H9 (cell line): ENCODE results near the gene SYT2. TPM values are rescaled to one million over a fixed set of nuclear protein-coding genes. Genes with fewer than 3 reads are reported as not detected.

Source experiments
- DNase-seq: peaks from one replicate; pipeline ENCODE4 v3.0.0-alpha.2; 2017
- H2AFZ ChIP-seq: one replicate; pipeline ENCODE4 v1.6.1; 2013; ENCODE audit warnings: mild to moderate bottlenecking, low read length, control low read depth, moderate library complexity
- H2AK5ac ChIP-seq: 2 replicates; pipeline ENCODE4 v1.6.1; 2013; ENCODE audit warnings: low read length, control low read depth, mixed read lengths; ENCODE audit not compliant: insufficient read length
- H2BK120ac ChIP-seq: one replicate; pipeline ENCODE4 v1.6.1; 2013; ENCODE audit warnings: low read depth, mild to moderate bottlenecking, low read length, control low read depth, inconsistent platforms; ENCODE audit not compliant: poor library complexity, severe bottlenecking
- H2BK12ac ChIP-seq: 2 replicates; pipeline ENCODE4 v1.6.1; 2013; ENCODE audit warnings: low read length, control low read depth, mixed read lengths, low read depth; ENCODE audit not compliant: insufficient read length
- H2BK15ac ChIP-seq: 2 replicates; pipeline ENCODE4 v1.6.1; 2013; ENCODE audit warnings: low read depth, low read length, control low read depth
- H2BK20ac ChIP-seq: one replicate; pipeline ENCODE4 v1.6.1; 2013; ENCODE audit warnings: low read depth, mild to moderate bottlenecking, low read length, control low read depth, inconsistent platforms; ENCODE audit not compliant: poor library complexity, severe bottlenecking
- H2BK5ac ChIP-seq: 2 replicates; pipeline ENCODE4 v1.6.1; 2013; ENCODE audit warnings: low read length, control low read depth, mixed read lengths; ENCODE audit not compliant: insufficient read length
- H3K14ac ChIP-seq: 2 replicates; pipeline ENCODE4 v1.6.1; 2013; ENCODE audit warnings: low read length, control low read depth; ENCODE audit not compliant: insufficient read depth
- H3K18ac ChIP-seq: 2 replicates; pipeline ENCODE4 v1.6.1; 2013; ENCODE audit warnings: low read depth, mild to moderate bottlenecking, mixed read lengths, low read length, control low read depth; ENCODE audit not compliant: insufficient read length
- H3K23ac ChIP-seq: 2 replicates; pipeline ENCODE4 v1.6.1; 2013; ENCODE audit warnings: low read length, control low read depth, mixed read lengths, low read depth; ENCODE audit not compliant: insufficient read length
- H3K23me2 ChIP-seq: 2 replicates; pipeline ENCODE4 v1.6.1; 2013; ENCODE audit warnings: low read depth, mild to moderate bottlenecking, mixed read lengths, low read length, control low read depth; ENCODE audit not compliant: insufficient read length, poor library complexity, severe bottlenecking
- H3K27ac ChIP-seq: 2 replicates; pipeline ENCODE4 v1.5.1; 2013; ENCODE audit warnings: low read length, control low read depth, mixed read lengths, low read depth; ENCODE audit not compliant: insufficient read length
- H3K27me3 ChIP-seq: 2 replicates; pipeline ENCODE4 v1.6.1; 2013; ENCODE audit warnings: low read length, control low read depth, inconsistent platforms; ENCODE audit not compliant: insufficient read depth
- H3K4ac ChIP-seq: 2 replicates; pipeline ENCODE4 v1.6.1; 2013; ENCODE audit warnings: low read depth, mild to moderate bottlenecking, control low read depth, inconsistent platforms, low read length, moderate library complexity
- H3K4me1 ChIP-seq: 2 replicates; pipeline ENCODE4 v1.6.1; 2013; ENCODE audit warnings: low read length, control low read depth, inconsistent platforms; ENCODE audit not compliant: insufficient read depth
- H3K4me2 ChIP-seq: 2 replicates; pipeline ENCODE4 v1.6.1; 2013; ENCODE audit warnings: low read length, control low read depth, mixed read lengths; ENCODE audit not compliant: insufficient read length, insufficient read depth
- H3K56ac ChIP-seq: 2 replicates; pipeline ENCODE4 v1.6.1; 2013; ENCODE audit warnings: low read depth, mild to moderate bottlenecking, mixed read lengths, low read length, control low read depth; ENCODE audit not compliant: insufficient read length
- H3K79me1 ChIP-seq: 2 replicates; pipeline ENCODE4 v1.6.1; 2013; ENCODE audit warnings: low read depth, mild to moderate bottlenecking, moderate library complexity, low read length, control low read depth, inconsistent platforms; ENCODE audit not compliant: insufficient read depth, poor library complexity, severe bottlenecking
- H3K79me2 ChIP-seq: 2 replicates; pipeline ENCODE4 v1.6.1; 2013; ENCODE audit warnings: low read length, control low read depth, inconsistent platforms; ENCODE audit not compliant: insufficient read depth
- H3K9ac ChIP-seq: 2 replicates; pipeline ENCODE4 v1.6.1; 2013; ENCODE audit warnings: low read length, control low read depth, mixed read lengths; ENCODE audit not compliant: insufficient read length; ENCODE audit errors: extremely low read depth
- H3K9me3 ChIP-seq: one replicate; pipeline ENCODE4 v1.6.1; 2013; ENCODE audit warnings: low read depth, low read length, inconsistent platforms; ENCODE audit not compliant: control insufficient read depth
- H3T11ph ChIP-seq: one replicate; pipeline ENCODE4 v1.6.1; 2013; ENCODE audit warnings: mild to moderate bottlenecking, low read length, control low read depth, inconsistent platforms
- H4K20me1 ChIP-seq: one replicate; pipeline ENCODE4 v1.6.1; 2013; ENCODE audit not compliant: control insufficient read depth, insufficient read length, insufficient read depth
- H4K5ac ChIP-seq: 2 replicates; pipeline ENCODE4 v1.6.1; 2013; ENCODE audit warnings: low read depth, mild to moderate bottlenecking, mixed read lengths, low read length, control low read depth; ENCODE audit not compliant: insufficient read length
- H4K8ac ChIP-seq: replicated peaks from 2 replicates; pipeline ENCODE4 v1.6.1; 2013; ENCODE audit warnings: low read length, control low read depth, mixed read lengths, low read depth; ENCODE audit not compliant: insufficient read length
- H4K91ac ChIP-seq: 2 replicates; pipeline ENCODE4 v1.6.1; 2013; ENCODE audit warnings: low read depth, mild to moderate bottlenecking, moderate library complexity, mixed read lengths, low read length, control low read depth; ENCODE audit not compliant: insufficient read length
- H3K27ac Mint-ChIP-seq, 3 experiments: 2 replicates in 2 of 3; 3 replicates in 1 of 3; pipeline ENCODE4 v1.8.0; 2020 to 2021; ENCODE audit warnings: mixed read lengths in 3 of 3, mild to moderate bottlenecking in 1 of 3, moderate library complexity in 1 of 3
- H3K27me3 Mint-ChIP-seq: 2 replicates; pipeline ENCODE4 v1.8.0; 2021; ENCODE audit warnings: low read depth, mild to moderate bottlenecking, moderate library complexity, mixed read lengths
- H3K36me3 Mint-ChIP-seq, 3 experiments: 2 replicates in 2 of 3; 3 replicates in 1 of 3; pipeline ENCODE4 v1.8.0; 2020 to 2021; ENCODE audit warnings: low read depth in 3 of 3, mixed read lengths in 3 of 3; ENCODE audit not compliant: insufficient read depth in 1 of 3
- H3K4me1 Mint-ChIP-seq, 2 experiments: 2 replicates each; pipeline ENCODE4 v1.8.0; 2020; ENCODE audit warnings: mixed read lengths in 2 of 2
- H3K4me3 Mint-ChIP-seq, 2 experiments: 2 replicates in 1 of 2; 3 replicates in 1 of 2; pipeline ENCODE4 v1.8.0; 2020 to 2021; ENCODE audit warnings: mild to moderate bottlenecking in 2 of 2, mixed read lengths in 2 of 2, moderate library complexity in 1 of 2
- H3K9me3 Mint-ChIP-seq, 2 experiments: 2 replicates in 1 of 2; 3 replicates in 1 of 2; pipeline ENCODE4 v1.8.0; 2020; ENCODE audit warnings: mild to moderate bottlenecking in 2 of 2, mixed read lengths in 2 of 2, moderate library complexity in 1 of 2
- WGBS: extraction: QIAGEN DNeasy Blood & Tissue Kit; methylation state at CpG from one replicate; pipeline ENCODE4 v1.1.7; 2013; ENCODE audit warnings: missing lambda C conversion rate, low lambda C conversion rate, mixed read lengths; ENCODE audit not compliant: insufficient read length; ENCODE audit errors: extremely low coverage; 5-methylcytosine and 5-hydroxymethylcytosine counted together
- total RNA-seq: library from RNA; stranded (reverse); gene quantifications from 2 replicates; pipeline ENCODE4 v1.2.1, GENCODE V29; 2021
- TF ChIP-seq, protein P1 (sequence below): fragments of 200-600 bp; sonication (generic); conservative IDR thresholded peaks from 3 replicates; pipeline ENCODE4 v1.8.0; 2021; ENCODE audit warnings: antibody characterized with exemption, mild to moderate bottlenecking

SYT2 gene
- total RNA-seq, 1 experiment from 2014 or later, result 3.3 TPM

DNA sequence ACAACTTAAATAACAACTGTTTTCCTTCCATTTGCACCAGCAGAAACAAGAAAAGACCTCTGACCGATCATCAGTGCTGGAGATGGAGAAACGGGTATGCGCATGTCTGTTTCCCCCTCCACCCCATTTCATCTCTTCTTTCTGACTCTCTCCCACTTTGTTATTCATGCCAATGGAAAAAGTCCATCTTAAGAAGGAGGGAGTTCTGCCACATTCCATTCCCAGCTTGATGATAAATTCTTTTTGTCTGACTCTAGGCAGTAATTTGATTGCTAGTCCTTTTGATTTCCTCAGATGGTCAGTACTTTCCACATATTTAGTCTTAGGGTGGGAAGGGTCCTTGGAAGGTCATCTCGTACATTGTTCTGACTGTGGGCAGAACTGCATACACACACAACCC, 142.5 kb downstream of the SYT2 start:
- Histone ChIP-seq H4K5ac (no peak overlapping the region), H2BK20ac (no peak overlapping the region), H2AFZ (no peak overlapping the region), H4K91ac (no peak overlapping the region), H3K27ac (peak overlapping the region; percentile 72), H4K20me1 (no peaks in the 10 kb centered on the region), H3K79me1 (no peaks in the 10 kb centered on the region), H2AK5ac (no peak overlapping the region), H4K8ac (no peak overlapping the region), H3K4ac (no peak overlapping the region), H3K79me2 (no peaks in the 10 kb centered on the region), H2BK12ac (no peak overlapping the region), H3K14ac (no peak overlapping the region), H3K4me2 (peak overlapping the region; percentile 41), H3K23me2 (no peaks in the 10 kb centered on the region), H3K23ac (no peak overlapping the region), H3K4me1 (peaks cover 25% of the 10 kb centered on the region; the same call in 1 of the 2 replicates), H3K9ac (no peak overlapping the region), H2BK120ac (no peak overlapping the region), H2BK15ac (no peak overlapping the region), H3K18ac (peak overlapping the region; percentile 39), H2BK5ac (no peak overlapping the region), H3K56ac (no peak overlapping the region), H3K27me3 (no peaks in the 10 kb centered on the region), H3T11ph (no peak overlapping the region), H3K9me3 (no peaks in the 10 kb centered on the region)
- H3K9me3 Mint-ChIP-seq, result no peaks in the 10 kb centered on the region
- DNase-seq, result peak; percentile 38
- WGBS, result no CpG with 5 or more reads among the region's 4 CpGs
- peak overlapping the region; percentile 71 to 97 (median 74) for H3K27ac Mint-ChIP-seq
- TF ChIP-seq, protein P1, sequence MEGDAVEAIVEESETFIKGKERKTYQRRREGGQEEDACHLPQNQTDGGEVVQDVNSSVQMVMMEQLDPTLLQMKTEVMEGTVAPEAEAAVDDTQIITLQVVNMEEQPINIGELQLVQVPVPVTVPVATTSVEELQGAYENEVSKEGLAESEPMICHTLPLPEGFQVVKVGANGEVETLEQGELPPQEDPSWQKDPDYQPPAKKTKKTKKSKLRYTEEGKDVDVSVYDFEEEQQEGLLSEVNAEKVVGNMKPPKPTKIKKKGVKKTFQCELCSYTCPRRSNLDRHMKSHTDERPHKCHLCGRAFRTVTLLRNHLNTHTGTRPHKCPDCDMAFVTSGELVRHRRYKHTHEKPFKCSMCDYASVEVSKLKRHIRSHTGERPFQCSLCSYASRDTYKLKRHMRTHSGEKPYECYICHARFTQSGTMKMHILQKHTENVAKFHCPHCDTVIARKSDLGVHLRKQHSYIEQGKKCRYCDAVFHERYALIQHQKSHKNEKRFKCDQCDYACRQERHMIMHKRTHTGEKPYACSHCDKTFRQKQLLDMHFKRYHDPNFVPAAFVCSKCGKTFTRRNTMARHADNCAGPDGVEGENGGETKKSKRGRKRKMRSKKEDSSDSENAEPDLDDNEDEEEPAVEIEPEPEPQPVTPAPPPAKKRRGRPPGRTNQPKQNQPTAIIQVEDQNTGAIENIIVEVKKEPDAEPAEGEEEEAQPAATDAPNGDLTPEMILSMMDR, result no peak
- H3K4me1 Mint-ChIP-seq, result peaks cover 42 to 44% of the 10 kb centered on the region in 2 experiments
- H3K27me3 Mint-ChIP-seq, result no peaks in the 10 kb centered on the region
- no peaks in the 10 kb centered on the region; a peak in 1 of 7 replicates for H3K36me3 Mint-ChIP-seq
- peak overlapping the region; percentile 34 to 59 for H3K4me3 Mint-ChIP-seq
